Suprapubic skin (tissue), 4 donors: Measurements from ENCODE around the gene TBC1D22A. TPM values are rescaled to one million over a fixed set of nuclear protein-coding genes. Genes with fewer than 3 reads are reported as not detected.

Source experiments
- DNase-seq, 2 donors: peaks; one replicate each; pipeline ENCODE4 v3.0.0-alpha.2; 2019; ENCODE audit warnings: low spot score in 2 of 2
- H3K27ac ChIP-seq: fragments of 200-600 bp; sonication (generic); one replicate; pipeline ENCODE4 v1.5.1; 2019
- H3K27me3 ChIP-seq: fragments of 200-600 bp; sonication (generic); one replicate; pipeline ENCODE4 v1.5.1; 2019
- H3K36me3 ChIP-seq: fragments of 200-600 bp; sonication (generic); one replicate; pipeline ENCODE4 v1.5.1; 2019
- H3K4me1 ChIP-seq: fragments of 200-600 bp; sonication (generic); one replicate; pipeline ENCODE4 v1.5.1; 2019
- H3K4me3 ChIP-seq: fragments of 200-600 bp; sonication (generic); one replicate; pipeline ENCODE4 v1.5.1; 2019; ENCODE audit warnings: mild to moderate bottlenecking
- H3K9me3 ChIP-seq: fragments of 200-600 bp; sonication (generic); one replicate; pipeline ENCODE4 v1.5.1; 2019
- EP300 ChIP-seq: sonication (generic); formaldehyde crosslinking; IDR thresholded peaks from one replicate; pipeline ENCODE4 v1.6.1; 2017; ENCODE audit warnings: antibody characterized with exemption
- POLR2A ChIP-seq, 2 donors: fragments of 450-650 bp; IDR thresholded peaks; one replicate each; pipeline ENCODE4 v1.6.1; 2017; ENCODE audit warnings: antibody characterized with exemption in 2 of 2, mild to moderate bottlenecking in 2 of 2, moderate library complexity in 2 of 2
- POLR2AphosphoS5 ChIP-seq, 3 donors: sonication (generic); formaldehyde crosslinking; IDR thresholded peaks; one replicate each; pipeline ENCODE4 v1.6.1; 2017; ENCODE audit warnings: antibody characterized with exemption in 3 of 3
- WGBS: methylation state at CpG from one replicate; pipeline ENCODE4 v1.1.5; 2018; 5-methylcytosine and 5-hydroxymethylcytosine counted together
- total RNA-seq, 4 donors: library from RNA; depleted of rRNA; stranded (reverse); fragments of >200 nt; gene quantifications; one replicate each; pipeline ENCODE4 v1.1.0, GENCODE V29; 2016
- TF ChIP-seq, protein P1 (sequence below), 2 donors: fragments of 200-600 bp in 1 of 2; fragments of 450-650 bp in 1 of 2; sonication (generic) in 1 of 2; IDR thresholded peaks; one replicate each; pipeline ENCODE4 v1.5.1; 2016 to 2019; ENCODE audit warnings: antibody characterized with exemption in 2 of 2, mild to moderate bottlenecking in 1 of 2, moderate library complexity in 1 of 2

Gene TBC1D22A
- total RNA-seq, 4 donors from 2014 or later = 24.8 to 43.2 (median 35.4) TPM

GRCh38 chr22:46754826-46755225, 7.6 kb upstream of the TBC1D22A start:
- no peaks in the 10 kb centered on the region for H3K27me3 ChIP-seq
- no peak overlapping the region for H3K4me3 ChIP-seq
- WGBS = 80% methylated on average over 6 of the region's 6 CpGs
- TF ChIP-seq EP300 (no peak), POLR2AphosphoS5 (IDR thresholded peaks at IDR 0.05) (no peak), POLR2A (IDR thresholded peaks at IDR 0.05) (no peak)
- TF ChIP-seq, protein P1, sequence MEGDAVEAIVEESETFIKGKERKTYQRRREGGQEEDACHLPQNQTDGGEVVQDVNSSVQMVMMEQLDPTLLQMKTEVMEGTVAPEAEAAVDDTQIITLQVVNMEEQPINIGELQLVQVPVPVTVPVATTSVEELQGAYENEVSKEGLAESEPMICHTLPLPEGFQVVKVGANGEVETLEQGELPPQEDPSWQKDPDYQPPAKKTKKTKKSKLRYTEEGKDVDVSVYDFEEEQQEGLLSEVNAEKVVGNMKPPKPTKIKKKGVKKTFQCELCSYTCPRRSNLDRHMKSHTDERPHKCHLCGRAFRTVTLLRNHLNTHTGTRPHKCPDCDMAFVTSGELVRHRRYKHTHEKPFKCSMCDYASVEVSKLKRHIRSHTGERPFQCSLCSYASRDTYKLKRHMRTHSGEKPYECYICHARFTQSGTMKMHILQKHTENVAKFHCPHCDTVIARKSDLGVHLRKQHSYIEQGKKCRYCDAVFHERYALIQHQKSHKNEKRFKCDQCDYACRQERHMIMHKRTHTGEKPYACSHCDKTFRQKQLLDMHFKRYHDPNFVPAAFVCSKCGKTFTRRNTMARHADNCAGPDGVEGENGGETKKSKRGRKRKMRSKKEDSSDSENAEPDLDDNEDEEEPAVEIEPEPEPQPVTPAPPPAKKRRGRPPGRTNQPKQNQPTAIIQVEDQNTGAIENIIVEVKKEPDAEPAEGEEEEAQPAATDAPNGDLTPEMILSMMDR (IDR thresholded peaks at IDR 0.05) = no peak
- DNase-seq = no peak
- no peaks in the 10 kb centered on the region for H3K36me3 ChIP-seq
- no peaks in the 10 kb centered on the region for H3K9me3 ChIP-seq
- H3K27ac ChIP-seq = peak overlapping the region; percentile 93
- peaks cover 42% of the 10 kb centered on the region for H3K4me1 ChIP-seq

GRCh38 chr22:46755525-46755924, 6.9 kb upstream of the TBC1D22A start:
- 83% methylated on average over 2 of the region's 2 CpGs for WGBS
- H3K4me3 ChIP-seq = no peak overlapping the region
- TF ChIP-seq EP300 = no peak
- H3K27me3 ChIP-seq = no peaks in the 10 kb centered on the region
- no peak for DNase-seq
- H3K4me1 ChIP-seq = peaks cover 35% of the 10 kb centered on the region
- H3K9me3 ChIP-seq = no peaks in the 10 kb centered on the region
- H3K36me3 ChIP-seq = no peaks in the 10 kb centered on the region
- no peak overlapping the region for H3K27ac ChIP-seq

DNA sequence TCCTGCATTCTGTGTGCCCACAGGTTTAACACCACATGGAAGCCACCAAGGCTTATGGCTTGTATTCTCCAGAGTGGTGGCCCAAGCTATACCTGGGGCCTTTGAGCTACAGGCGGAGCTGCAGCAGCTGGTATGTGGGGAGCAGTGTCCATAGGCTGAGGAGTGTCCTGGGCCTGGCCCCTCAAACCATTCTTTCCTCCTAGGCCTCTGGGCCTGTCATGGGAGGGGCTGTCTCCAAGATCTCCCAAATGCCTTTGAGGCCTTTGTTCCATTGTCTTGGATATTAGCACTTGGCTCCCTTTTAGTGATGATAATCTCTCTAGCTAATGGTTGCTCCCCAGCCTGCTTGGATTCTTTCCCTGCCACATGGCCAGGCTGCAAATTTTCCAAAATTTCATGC, 6.4 kb upstream of the TBC1D22A start:
- DNase-seq = no peak
- 100% methylated on average over 1 of the region's 1 CpG for WGBS
- no peak for TF ChIP-seq POLR2A (IDR thresholded peaks at IDR 0.05)
- TF ChIP-seq POLR2AphosphoS5 (IDR thresholded peaks at IDR 0.05) = no peak
- TF ChIP-seq, protein P1 (IDR thresholded peaks at IDR 0.05) = no peak
- no peak for TF ChIP-seq EP300
- no peaks in the 10 kb centered on the region for H3K9me3 ChIP-seq
- no peak overlapping the region for H3K4me3 ChIP-seq
- H3K4me1 ChIP-seq = peaks cover 34% of the 10 kb centered on the region
- H3K27me3 ChIP-seq = no peaks in the 10 kb centered on the region
- H3K27ac ChIP-seq = no peak overlapping the region
- no peaks in the 10 kb centered on the region for H3K36me3 ChIP-seq

DNA sequence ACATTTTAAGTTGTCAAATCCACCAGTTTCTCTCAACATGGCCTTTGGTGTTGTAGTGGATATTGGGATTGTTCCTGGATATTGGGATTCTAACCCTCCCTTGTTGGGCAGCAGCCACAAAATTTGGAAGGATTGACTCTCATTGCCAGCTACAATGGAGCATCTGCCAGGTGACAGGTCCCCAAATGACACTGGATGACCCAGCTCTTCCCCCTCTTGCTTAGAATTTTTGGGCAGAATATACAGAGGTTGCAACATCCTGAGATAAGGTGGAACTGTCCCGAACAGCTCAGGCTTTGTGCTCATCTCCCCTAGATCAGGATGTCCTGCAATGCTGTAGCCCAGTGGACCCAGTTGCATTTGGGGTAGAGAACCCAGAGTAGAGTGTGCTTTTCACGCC, 5.3 kb upstream of the TBC1D22A start:
- Histone ChIP-seq H3K4me1 (peaks cover 40% of the 10 kb centered on the region), H3K9me3 (no peaks in the 10 kb centered on the region), H3K27ac (no peak overlapping the region), H3K4me3 (no peak overlapping the region), H3K36me3 (no peaks in the 10 kb centered on the region), H3K27me3 (no peaks in the 10 kb centered on the region)
- WGBS = 100% methylated on average over 2 of the region's 2 CpGs
- DNase-seq = no peak
- no peak for TF ChIP-seq POLR2AphosphoS5 (IDR thresholded peaks at IDR 0.05)
- TF ChIP-seq EP300 = no peak
- TF ChIP-seq, protein P1 (IDR thresholded peaks at IDR 0.05) = no peak
- TF ChIP-seq POLR2A (IDR thresholded peaks at IDR 0.05) = no peak

- no peaks in the 10 kb centered on the region for H3K9me3 ChIP-seq
- H3K27ac ChIP-seq = no peak overlapping the region
- no peaks in the 10 kb centered on the region for H3K36me3 ChIP-seq
- TF ChIP-seq POLR2A (IDR thresholded peaks at IDR 0.05) (no peak), EP300 (no peak)
- TF ChIP-seq, protein P1 (IDR thresholded peaks at IDR 0.05) = no peak
- DNase-seq = no peak
- WGBS = 71% methylated on average over 1 of the region's 1 CpG
- H3K4me3 ChIP-seq = no peak overlapping the region
- no peaks in the 10 kb centered on the region for H3K27me3 ChIP-seq
- H3K4me1 ChIP-seq = peaks cover 33% of the 10 kb centered on the region
Measured at GRCh38 chr22:46758121-46758520, 4.3 kb upstream of the TBC1D22A start.

- no peak for DNase-seq
- Histone ChIP-seq H3K36me3 (no peaks in the 10 kb centered on the region), H3K27ac (no peak overlapping the region), H3K9me3 (no peaks in the 10 kb centered on the region), H3K4me3 (no peak overlapping the region), H3K4me1 (peaks cover 33% of the 10 kb centered on the region), H3K27me3 (no peaks in the 10 kb centered on the region)
- TF ChIP-seq, protein P1 (IDR thresholded peaks at IDR 0.05) = peak; percentile 6 to 56
- TF ChIP-seq POLR2AphosphoS5 (IDR thresholded peaks at IDR 0.05) = no peak
- no peak for TF ChIP-seq EP300
- TF ChIP-seq POLR2A (IDR thresholded peaks at IDR 0.05) = no peak
- 52% methylated on average over 6 of the region's 6 CpGs for WGBS
Measured at GRCh38 chr22:46758867-46759290, 3.6 kb upstream of the TBC1D22A start.
